Ramos (cell line): Measurements from ENCODE around the gene LIPE.
"Not testable (repeated sequence)": the region's sequence is repeated elsewhere in the genome, so short reads cannot be mapped to it uniquely, and the experiment has no call there.

Experiments used
- in situ Hi-C: fragments of 300-500 bp; cut with MboI; formaldehyde crosslinking; loops from one replicate; pipeline ENCODE4 v1.14.3; 2022; ENCODE audit warnings: low sequenced_read_pairs; ENCODE audit not compliant: unreplicated experiment

The LIPE gene

DNA sequence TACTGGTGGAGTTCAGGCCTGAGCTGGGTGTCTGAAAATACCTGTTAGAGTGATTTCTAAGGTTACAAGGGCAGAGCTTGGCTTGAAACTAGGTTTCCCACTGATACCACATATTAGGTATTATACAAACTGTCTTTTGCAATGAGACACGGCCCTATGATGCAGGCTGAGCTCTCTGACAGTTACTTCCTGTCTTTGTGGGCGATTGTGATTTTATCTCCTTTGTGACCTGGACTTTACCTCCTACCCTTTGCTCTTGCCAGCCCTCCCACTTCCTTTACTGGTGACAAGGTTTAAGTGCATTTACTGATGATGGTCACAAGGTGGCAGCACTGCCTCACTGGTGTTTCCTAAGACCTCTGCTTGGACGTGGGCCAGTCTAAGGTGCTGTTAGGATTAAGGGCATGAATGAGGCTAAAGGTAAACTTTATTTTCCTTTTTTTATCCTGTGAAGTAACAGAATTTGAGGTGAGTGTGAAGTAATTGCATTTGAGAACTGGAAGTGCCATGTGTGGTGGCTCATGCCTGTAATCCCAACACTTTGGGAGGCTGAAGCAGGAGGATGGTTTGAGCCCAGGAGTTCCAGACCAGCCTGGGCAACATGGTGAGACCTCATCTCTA lies 23.2 kb upstream of the LIPE start:
- in situ Hi-C loops = loop anchor here (5.0 kb wide), 1 partner anchor 77 kb away; the partner anchor contains the start of gene CEACAM1

DNA sequence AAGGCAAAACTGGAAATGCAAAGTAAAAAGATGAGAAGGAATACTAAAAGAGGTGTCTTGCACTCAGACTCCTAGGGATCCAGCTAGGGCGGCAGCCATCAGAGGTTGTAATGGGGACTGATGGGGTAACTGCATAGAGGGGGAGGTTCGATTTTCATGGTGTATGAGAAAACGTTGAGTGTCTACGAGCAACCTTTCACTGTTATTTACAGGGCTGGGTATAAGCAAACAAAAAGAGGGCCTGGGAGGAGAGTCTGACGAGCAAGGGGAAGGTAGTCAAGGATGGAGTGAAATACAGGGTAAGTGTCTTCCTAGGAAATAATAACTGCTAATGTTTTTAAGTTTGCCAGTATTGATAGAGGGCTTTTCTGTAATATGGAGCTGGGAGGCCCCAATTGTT lies 21.1 kb upstream of the LIPE start:
- in situ Hi-C loops = not testable (repeated sequence)

DNA sequence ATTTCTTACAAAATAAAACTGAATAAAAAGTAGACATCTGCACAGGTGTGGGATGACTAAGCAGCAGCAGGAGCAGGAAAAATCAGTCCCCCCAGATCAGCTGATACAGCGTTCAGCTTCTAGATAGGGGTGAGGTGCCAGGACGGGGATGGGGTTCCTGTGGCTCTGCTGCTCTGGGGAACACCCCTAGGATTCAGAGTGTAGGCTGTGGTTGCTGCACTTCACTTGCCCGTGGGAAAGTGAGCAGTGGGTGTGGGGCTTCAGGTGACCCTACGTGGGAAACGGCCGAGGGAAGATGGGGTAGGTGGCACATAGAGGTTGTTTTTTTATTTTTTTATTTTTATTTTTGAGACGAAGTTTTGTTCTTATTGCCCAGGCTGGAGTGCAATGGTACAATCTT lies 18.8 kb upstream of the LIPE start:
- in situ Hi-C loops = no loop called here

DNA sequence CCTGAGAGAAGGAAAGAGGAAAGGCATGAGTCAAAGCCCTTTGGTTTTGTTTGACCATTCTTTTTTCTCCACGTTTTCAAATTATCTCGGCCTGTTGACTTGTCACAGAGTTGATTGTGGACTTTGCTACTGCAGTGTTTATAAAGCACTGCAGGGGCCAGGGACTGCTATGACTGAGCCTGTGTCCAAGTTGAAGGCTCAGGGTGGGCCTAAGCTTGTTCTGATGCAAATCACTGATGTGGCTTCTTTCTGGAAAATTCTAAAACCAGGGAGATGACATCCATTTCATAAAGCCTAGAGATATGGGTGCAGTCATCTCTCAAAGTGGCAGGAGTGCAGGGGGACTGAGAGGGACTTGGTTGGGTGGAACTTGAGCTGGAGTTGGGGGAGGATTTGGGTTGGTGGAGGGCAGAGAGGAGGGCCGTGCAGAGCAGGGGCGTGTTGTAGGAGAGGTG lies 16.8 kb upstream of the LIPE start:
- in situ Hi-C loops = no loop called here

DNA sequence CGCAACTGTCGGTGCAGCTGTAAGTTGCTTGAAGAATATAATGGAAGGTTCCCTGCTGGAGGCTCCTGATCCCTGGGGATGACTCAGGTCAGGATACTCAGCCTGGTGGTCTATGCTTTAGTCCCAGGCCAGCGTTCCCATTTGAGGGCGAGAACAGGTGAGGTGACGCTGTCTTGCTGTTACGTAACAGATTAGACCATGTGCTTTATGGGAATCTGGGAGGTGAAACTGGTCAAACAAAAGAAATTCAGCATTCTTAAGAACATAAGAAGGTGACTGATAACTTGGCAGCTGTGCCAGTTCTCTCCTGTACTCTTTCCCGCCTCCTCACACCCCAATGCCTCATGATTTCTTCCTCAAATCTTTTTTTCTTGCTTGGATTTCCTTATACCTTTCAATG lies 15.6 kb upstream of the LIPE start, which contains the start of gene CXCL17:
Gene CXCL17, minus strand, starts transcription at position 114 of the 400 bp plus-strand sequence. CDS start 114 bp downstream, outside the sequence.
- in situ Hi-C loops = no loop called here

DNA sequence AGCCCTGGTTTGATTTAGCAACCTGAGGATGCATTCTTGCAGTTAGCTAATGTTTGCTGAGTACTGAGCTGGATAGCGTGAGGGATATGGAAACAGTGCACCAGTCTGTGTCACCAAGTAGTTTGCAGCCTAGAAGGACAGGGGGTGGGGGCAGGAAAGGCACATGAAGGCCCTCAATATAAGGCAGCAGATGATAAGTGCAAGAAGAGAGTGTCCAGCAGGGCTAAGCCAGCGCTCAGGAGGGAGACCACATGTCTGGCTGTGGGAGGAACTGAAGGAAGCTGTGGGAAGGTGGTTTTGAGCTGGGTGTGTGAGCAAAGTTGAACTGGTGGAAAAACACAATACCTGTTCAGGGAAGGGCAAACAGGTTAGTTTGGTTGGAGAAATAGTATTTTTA lies 13.9 kb upstream of the LIPE start:
- in situ Hi-C loops = no loop called here

DNA sequence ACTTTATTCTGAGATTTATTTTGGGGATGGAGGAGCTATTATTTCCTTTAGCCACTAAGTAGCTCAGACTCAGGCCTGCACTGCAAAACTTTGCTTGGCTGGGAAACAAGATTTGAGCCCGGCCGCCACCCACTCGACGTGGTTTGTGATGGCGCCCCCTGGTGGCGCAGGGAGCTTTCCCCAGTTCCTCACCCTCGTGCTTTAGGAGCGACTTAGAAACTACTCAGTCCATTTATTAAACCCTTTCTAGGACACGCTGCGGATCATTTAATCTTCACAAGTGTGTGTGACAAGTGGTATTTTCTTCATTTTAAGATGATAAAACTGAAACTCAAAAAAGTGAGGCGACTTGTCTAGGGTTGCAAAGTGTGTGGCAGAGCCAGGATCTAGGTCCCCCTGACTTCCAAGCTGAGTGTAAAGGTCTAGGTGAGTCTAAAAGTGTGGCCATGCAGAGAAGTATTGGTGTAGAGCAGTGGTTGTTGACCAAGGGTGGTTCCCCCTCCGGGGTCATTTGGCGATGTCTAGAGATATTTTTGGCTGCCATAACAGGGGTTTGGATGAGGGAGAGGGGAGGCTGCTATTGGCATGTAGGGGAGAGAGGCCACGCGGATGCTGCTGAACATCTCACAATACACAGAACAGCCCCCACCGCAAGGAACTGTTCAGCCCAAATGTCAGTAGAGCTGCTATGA lies 13.3 kb upstream of the LIPE start:
- in situ Hi-C loops = no loop called here

DNA sequence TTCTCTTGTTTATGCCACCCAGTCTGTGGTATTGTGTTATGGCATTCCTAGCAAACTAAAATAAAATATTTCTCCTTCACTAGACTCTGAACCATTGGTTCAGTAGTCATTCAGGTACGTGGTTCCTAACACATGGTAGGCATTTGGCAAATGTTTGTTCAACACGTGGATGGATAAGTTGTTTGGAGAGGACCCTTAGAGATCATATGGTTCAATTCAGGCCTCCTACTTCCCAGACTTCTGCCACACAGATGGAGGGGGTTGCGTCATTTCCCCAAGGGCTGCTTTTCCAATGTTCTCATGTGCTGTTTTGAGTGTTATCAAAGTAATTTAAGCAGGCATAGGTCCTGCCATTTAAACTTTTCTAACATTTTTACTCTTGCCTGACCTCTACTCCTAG lies 8.8 kb upstream of the LIPE start:
- in situ Hi-C loops = no loop called here

DNA sequence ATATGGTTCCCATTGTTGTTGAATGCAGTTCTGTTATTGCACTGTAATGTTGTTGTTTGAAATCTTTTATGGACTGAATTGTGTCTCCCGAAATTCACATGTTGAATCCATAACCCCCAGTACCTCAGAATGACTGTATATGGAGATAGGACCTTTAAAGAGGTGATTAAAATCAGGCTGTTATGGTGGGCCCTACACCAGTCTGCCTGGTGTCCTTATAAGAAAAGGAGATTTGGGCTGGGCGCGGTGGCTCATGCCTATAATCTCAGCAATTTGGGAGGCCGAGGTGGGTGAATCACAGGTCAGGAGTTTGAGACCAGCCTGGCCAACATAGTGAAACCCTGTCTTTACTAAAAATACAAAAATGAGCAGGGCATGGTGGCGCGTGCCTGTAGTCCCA lies 8.1 kb upstream of the LIPE start:
- in situ Hi-C loops = no loop called here

DNA sequence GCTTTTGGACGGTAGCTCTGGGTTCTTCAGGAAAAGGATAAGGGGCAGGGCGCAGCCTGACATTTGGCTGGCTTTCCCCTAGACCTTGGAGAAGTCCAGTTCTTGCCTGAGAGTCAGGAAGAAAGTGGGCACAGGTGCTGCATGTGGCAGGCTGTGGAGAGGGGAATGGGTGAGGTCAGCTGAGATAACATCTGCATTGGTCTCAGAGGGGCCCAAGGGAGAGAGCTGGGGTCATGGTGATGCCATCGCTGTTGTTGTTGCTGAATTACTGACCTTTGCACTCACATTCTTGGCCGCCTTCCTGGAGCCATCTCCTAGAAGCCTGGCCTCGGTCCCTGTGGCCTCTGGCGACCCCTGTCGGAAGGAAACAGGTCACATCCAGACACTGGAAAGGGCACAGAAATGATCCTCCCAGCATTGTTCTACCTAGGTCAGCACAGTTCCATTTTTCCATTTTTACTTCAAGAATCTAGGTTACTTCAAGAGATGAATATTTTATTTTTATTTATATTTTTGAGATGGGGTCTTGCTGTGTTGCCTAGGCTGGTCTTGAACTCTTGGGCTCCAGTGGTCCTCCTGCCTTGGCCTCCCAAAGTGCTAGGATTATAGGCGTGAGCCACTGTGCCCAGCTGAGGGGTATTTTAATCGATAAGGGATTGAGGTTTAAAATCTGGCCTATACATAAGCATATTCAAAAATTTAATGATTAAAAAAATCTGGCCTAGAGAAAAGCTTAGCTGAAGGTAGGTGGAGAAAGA lies 6.5 kb upstream of the LIPE start:
- in situ Hi-C loops = no loop called here

DNA sequence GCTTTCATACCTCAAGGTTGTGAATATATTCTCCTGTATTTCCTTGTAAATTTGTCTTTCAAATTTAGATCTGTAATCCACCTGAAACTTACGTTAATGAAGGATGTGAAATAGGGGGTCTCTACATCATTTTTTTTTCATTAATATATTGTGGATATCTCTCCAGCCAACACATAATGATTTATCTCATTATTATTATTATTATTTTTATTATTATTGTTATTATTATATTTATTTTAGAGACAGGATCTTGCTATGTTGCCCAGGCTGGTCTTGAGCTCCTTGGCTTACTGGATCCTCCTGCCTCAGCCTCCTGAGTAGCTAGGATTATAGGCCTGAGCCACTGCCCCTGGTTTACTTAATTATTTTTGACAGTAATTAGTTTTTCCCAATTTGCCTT lies 4.3 kb upstream of the LIPE start:
- in situ Hi-C loops = no loop called here

DNA sequence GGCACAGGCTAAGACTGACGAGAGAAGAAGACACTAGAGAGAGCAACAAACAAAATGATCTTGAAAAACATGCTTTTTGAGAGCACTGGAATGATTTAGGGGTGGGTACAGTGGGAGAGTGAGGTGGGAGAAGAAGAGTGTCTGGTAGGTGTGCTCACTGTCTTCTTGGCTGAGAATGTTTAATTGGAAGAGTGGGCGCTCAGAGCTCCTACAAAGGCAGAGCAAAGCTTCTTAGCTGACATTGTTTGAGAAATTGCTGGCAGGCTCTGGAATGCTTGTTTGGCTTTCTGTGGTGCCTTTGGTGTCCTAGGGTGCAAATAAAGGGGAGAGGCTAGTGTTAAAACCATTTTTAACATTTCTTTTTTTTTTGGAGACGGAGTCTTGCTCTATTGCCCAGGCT lies 1.5 kb upstream of the LIPE start:
- in situ Hi-C loops = no loop called here

DNA sequence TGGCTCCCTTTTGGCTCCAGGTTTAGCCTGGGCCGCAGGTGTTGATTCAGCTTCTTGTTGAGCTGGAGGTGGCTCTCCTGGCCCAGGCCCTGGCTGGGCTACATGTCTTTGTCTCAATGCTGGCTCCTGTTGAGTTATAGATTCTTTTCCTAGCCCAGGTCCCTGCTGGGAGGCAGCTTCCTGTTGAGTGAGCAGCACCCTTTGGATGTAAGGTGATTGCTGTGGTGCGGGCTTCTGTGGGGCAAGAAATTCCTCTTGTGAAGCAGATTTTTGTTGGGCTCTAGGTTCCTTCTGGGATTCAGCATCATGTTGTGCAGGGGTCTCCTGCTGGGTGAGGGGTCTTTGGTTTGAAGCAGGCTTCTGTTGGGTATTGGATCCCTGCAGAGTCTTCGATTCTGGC lies 545 bp downstream of the LIPE start:
- in situ Hi-C loops = no loop called here

DNA sequence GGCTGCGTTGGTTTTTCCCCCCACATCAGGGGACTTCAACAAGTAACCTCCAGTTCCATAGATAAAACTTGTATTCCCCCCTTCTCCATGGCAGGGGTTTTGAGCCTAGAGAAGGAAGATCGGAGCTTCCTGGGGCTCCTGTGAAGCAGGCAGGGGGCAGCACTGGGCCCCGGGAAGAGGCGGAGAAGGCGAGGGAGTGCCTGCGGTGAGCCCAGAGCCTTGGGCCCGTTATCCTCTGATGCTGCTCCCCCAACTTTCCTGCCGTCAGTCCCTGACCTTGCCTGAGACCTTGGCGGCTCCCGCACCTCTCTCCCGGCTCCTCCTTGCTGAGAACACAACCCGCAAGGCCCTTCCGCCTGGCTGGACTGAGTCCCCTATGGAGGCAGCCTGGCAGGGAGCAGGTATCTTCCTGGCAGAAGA lies 2.5 kb downstream of the LIPE start:
- in situ Hi-C loops = no loop called here

DNA sequence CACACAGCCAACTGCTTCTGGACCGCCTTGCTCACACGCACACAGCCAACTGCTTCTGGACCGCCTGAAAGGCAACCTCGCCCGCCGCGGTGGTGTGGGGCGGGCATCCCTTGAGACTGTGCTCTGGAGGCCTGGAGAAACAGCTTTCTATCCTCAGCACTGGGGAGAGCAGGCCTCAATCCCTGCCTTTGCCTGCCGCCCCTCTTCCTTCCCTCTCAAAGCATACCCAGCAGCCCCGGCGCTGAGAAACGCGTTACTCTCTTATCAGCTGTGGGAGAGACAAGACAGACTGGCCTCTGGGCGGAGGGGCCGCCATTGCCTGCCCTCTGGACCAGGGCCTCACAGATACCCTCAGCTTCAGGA lies 2.9 kb downstream of the LIPE start:
- in situ Hi-C loops = no loop called here

DNA sequence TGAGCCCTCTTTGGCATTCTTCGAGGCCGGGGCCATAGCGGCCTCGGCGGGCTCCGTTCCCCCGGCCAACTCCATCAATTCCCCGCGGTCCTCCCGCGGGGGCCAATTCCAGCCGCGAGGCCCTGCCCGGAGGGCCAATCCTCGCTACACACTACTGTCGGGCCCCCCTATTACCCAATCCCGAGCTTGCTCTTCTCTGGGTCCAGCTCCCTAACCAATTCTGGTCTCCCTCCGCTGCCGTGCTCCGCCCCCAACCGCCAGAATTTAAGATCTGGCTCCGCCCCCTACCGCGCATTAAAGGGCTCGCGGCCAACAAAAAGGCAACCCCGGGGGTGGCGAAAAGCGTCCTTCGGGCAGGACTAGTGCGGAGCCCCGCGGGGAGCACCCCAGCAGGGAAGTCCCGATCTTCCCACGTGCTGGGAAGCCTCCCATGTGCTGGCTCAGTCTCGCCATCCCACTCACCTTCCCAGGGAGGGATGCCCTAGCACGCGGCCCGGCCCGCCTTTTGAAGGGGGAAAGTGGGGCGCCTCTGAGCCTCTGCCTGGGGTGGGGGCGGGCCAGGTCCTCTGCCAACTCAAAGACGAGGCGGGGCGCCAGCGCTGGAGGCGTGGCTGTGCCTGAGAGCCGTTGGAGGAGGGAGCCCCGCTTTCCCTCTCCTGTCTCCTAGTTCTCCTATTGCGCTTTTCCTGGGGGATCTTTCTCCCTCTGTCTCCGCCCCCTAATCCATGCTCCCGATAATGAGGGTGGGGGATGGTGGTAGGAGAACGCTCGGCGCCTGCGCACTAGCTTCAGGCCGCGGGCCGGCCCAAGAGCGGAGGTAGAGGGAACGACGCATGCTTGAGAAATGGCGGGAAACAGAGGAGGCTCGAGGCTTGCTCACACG lies 3.5 kb downstream of the LIPE start:
- in situ Hi-C loops = no loop called here

DNA sequence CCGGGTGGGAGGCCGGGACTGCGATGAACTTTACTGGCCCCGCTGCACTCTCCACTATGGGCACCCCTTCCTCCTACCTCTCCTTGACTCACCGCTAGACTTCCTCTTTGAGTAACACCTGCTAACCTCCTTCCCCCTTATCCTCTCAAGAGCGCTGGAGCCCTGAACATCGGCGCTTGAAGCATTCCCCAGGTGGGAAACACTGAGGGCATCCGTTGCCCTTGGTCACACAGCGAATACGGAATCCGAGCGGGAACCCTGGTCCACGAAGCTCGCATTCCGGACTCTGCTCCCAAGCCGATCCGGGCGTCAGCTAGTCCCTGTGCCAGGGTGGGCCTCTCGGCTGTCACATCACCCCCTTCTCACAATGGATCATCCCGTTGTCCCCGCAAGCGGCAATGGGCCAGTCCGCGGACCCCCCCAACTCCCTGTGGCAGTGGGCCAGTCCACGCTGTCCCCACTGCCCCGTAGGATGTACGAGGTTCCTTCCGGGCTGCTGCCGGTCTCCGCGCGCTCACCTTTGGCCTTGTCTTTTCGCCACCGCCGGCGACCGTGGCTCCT lies 4.2 kb downstream of the LIPE start:
- in situ Hi-C loops = no loop called here

DNA sequence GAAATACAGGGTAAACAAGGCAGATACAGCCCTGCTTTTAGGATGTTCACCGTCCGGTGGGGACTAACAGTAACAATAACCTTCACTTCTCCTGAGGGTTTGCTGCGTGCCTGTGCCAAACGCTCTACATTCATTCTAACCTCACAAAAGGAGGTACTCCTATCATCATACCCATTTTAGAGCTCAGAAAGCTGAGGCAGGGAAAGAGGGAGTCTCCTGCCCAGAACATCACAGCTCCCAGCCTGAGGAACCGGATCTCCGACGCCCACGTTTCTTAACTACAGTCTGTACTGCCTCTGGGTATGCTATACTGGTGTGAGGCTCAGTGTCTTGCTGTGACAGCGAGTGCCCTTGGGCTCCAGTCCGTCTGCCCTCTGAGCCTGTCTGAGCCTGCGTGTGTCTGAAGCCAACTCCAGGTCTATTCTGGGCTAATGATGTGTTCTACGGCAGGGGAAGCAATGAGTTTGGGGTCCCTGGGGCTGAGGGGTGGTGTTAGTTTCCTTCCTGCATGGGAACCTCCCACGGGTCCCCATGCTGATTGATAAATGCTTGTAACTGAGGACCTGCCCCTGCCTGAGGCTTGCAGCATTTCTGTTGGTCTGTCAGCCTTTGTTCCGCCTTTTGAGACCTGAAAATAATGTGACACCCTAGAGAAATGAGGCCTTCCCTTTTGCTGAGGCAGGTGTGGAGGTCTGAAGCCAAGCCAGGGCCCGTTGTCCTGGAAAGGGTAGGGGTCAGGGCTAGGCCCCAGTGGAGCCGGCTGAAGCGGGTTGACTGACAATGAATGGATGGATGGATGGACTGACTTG lies 4.9 kb downstream of the LIPE start:
- in situ Hi-C loops = no loop called here

DNA sequence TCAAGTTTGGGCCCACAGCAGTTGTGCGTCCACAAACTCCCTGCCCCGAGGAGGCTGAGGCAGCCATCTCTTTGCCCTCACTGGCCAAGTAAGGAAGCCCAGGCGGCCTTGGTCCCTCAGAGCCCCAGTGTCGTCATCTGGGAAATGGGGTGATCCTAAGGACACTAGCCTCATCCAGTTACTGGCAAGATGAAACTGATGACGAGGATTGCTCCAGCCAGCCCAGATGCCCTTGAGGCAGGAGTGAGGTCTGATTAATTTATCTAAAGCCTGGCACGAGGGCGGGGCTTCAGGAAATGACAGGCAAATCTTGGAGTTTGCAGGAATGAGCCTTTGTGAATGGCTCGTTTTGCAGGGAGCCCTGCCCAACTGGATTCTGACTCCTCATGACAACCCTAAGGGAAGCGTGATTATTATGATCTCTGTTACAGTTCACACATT lies 5.6 kb downstream of the LIPE start:
- in situ Hi-C loops = no loop called here
